Stimulated activated CD4-positive, alpha-beta T cell treated with anti-CD3 and anti-CD28 coated beads, Interleukin-1b, Interleukin-23, amount 100 ng/mL, for 4 hours (primary cell): Measurements from ENCODE around the gene VWCE.
"Not testable (repeated sequence)": the region's sequence is repeated elsewhere in the genome, so short reads cannot be mapped to it uniquely, and the experiment has no call there.

ENCODE experiments used
- DNase-seq, 2 donors: peaks; one replicate each; pipeline ENCODE4 v3.0.0-alpha.2; 2020; ENCODE audit warnings: low read depth in 2 of 2

VWCE gene

GRCh38 chr11:61212202-61212601 is 82.9 kb downstream of the VWCE start:
- DNase-seq = not testable (repeated sequence)

- not testable (repeated sequence) for DNase-seq
These were observed 83.7 kb downstream of the VWCE start for GRCh38 chr11:61211327-61211952.

GRCh38 chr11:61210629-61211028 is 84.5 kb downstream of the VWCE start:
- not testable (repeated sequence) for DNase-seq
